ENCODE measurements around the gene GUCA1C.

GUCA1C gene, protein sequence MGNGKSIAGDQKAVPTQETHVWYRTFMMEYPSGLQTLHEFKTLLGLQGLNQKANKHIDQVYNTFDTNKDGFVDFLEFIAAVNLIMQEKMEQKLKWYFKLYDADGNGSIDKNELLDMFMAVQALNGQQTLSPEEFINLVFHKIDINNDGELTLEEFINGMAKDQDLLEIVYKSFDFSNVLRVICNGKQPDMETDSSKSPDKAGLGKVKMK

DNA sequence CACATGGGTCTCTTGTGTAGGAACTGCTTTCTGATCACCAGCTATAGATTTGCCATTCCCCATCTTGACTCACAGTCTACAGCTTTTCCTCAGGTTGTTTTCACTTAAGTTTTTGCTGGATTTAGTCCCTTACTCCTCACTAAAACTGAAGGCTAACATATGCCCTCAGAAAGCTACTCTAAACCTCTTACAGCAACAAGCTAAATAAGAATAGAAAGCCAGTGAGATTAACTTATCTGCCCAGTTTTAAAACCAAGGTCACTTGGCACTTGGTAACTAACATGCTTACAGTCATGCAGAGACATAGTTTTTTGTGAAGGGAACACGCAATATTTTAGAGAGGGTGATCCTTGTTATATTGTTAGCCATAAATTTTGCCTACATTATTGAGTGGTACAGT lies at the start of gene GUCA1C:
Gene GUCA1C (minus strand): TSS at position 180 of the 400 bp plus-strand sequence. CDS start 117 bp downstream, at position 63.
- TF ChIP-seq, protein P1, sequence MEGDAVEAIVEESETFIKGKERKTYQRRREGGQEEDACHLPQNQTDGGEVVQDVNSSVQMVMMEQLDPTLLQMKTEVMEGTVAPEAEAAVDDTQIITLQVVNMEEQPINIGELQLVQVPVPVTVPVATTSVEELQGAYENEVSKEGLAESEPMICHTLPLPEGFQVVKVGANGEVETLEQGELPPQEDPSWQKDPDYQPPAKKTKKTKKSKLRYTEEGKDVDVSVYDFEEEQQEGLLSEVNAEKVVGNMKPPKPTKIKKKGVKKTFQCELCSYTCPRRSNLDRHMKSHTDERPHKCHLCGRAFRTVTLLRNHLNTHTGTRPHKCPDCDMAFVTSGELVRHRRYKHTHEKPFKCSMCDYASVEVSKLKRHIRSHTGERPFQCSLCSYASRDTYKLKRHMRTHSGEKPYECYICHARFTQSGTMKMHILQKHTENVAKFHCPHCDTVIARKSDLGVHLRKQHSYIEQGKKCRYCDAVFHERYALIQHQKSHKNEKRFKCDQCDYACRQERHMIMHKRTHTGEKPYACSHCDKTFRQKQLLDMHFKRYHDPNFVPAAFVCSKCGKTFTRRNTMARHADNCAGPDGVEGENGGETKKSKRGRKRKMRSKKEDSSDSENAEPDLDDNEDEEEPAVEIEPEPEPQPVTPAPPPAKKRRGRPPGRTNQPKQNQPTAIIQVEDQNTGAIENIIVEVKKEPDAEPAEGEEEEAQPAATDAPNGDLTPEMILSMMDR (IDR thresholded peaks at IDR 0.05; ENCODE audit: low read depth, low read length), result no peak
- no peak for DNase-seq (ENCODE audit: low read depth in 2 of 2)
- no peak within 1 kb of the TSS for H3K4me3 ChIP-seq (replicated peaks in 1 of 2; ENCODE audit: low read depth in 2 of 2, low read length in 2 of 2)

DNA sequence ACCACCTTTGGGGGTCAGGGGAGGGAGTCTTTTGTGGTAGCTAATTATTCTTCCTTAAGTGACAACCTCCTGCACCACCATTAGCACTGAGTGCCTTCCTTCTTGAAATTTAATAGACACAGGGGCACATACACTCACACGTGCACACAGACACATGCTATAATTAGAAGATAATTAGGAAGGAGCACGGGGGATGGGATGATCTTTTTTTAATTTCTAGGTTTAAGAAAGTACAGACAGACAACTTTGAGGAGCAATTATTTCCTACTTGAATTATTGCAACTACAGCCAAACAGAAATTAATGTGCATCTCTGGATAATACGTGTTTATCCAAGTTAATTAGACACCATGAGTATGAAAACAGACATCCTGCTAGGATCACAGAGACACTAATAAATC lies 44.8 kb upstream of the GUCA1C start:
- TF ChIP-seq, protein P1 (IDR thresholded peaks at IDR 0.05; ENCODE audit: low read depth, low read length), result no peak
- no peak overlapping the region for H3K4me3 ChIP-seq (replicated peaks in 1 of 2; ENCODE audit: low read depth in 2 of 2, low read length in 2 of 2)
- DNase-seq (ENCODE audit: low read depth in 2 of 2), result no peak

DNA sequence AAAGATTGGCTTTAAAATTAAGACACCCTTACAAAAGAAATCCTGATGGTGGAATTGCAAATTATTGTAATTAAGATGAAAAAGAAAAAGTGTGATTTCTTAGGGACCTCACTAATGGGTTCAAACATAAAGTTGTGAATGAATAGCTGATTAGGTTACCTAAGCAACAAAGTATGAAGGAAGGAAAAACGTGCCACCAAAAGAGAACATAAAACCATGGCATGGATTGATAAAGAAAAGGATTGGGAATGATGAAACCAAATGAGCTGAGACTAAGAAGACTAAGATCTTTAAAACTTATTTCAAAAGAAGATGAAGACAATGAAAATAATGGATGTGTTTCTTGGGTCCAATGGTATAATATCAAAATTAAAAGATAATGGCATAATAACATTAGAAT lies 32.2 kb upstream of the GUCA1C start:
- no peak overlapping the region for H3K4me3 ChIP-seq (replicated peaks in 1 of 2; ENCODE audit: low read depth in 2 of 2, low read length in 2 of 2)
- DNase-seq (ENCODE audit: low read depth in 2 of 2), result no peak
- TF ChIP-seq, protein P1 (IDR thresholded peaks at IDR 0.05; ENCODE audit: low read depth, low read length), result no peak

DNA sequence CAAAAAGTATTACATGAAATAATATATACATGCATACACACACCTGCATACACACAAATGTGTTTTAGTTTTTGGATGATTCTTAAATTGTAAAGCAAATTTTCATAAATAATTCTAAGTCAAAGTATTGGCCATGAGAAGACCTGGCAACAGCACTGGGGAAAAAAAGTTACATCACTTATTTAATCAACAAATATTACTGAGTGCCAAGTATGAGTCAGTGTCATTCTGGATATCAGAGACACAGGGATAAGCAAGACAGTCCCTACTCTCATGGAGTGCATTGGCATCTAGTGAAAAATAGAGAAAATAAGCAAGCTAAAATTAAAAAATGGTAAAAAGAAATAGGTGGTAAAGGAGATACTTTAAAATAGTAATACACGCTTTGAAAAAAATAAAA lies 29.4 kb upstream of the GUCA1C start:
- H3K4me3 ChIP-seq (replicated peaks in 1 of 2; ENCODE audit: low read depth in 2 of 2, low read length in 2 of 2), result no peak overlapping the region
- TF ChIP-seq, protein P1 (IDR thresholded peaks at IDR 0.05; ENCODE audit: low read depth, low read length), result no peak
- DNase-seq (ENCODE audit: low read depth in 2 of 2), result no peak

DNA sequence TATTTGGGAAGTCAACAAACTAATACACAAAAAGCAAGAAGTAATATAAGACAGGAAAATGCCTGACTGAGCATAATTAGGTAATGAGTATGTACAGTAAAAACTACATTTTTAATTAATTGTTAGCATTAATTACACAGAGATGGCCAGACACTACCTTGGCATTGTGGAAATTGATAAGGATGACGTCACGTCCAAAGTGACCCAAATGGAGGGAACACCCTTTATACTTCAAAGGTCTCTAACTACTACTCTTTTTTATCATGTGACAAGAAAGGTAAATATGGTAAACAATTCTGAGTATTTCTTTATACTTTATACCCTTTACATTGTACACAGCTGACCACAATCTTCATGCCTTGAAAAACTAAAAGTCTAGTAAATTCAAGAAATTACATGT lies 22.4 kb upstream of the GUCA1C start:
- no peak overlapping the region for H3K4me3 ChIP-seq (replicated peaks in 1 of 2; ENCODE audit: low read depth in 2 of 2, low read length in 2 of 2)
- TF ChIP-seq, protein P1 (IDR thresholded peaks at IDR 0.05; ENCODE audit: low read depth, low read length), result no peak
- DNase-seq (ENCODE audit: low read depth in 2 of 2), result no peak

DNA sequence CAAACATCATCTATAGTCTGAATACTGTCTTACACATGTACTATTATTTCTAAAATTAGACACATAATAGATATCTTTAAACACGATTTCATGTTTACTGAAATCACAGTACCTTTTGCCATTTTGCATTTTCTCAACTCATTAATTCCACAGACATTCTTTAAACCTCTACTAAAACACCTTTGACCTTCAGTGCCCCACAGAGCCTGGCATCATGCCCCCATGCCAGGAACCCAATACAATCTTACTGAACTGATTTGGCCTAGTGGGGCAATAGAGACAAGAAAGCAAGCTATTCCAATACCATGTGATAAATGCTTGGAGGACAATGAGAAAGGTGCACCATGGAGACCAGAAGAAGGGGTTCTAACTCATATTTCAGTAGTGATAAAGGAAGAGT lies 19.3 kb upstream of the GUCA1C start:
- TF ChIP-seq, protein P1 (IDR thresholded peaks at IDR 0.05; ENCODE audit: low read depth, low read length), result no peak
- no peak for DNase-seq (ENCODE audit: low read depth in 2 of 2)
- H3K4me3 ChIP-seq (replicated peaks in 1 of 2; ENCODE audit: low read depth in 2 of 2, low read length in 2 of 2), result no peak overlapping the region

DNA sequence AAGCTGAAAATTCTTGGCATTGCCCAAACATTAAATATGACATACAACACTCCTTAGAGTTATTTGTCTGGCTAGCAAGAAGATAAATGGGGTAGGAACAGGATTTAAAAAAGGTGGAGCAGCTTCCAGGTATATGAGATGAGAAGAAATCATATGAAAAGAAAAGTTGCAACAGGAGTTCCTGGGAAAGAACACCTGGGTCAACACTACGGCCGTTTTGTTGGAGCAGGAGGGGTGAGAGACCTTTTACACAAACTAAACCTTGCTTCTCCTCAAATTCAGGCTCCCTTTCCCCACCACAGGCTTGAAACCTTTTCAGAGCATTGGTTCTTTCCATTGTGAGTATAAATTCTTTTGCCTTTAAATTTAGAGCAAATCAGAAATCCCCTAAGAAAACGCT lies 18.8 kb upstream of the GUCA1C start:
- no peak overlapping the region for H3K4me3 ChIP-seq (replicated peaks in 1 of 2; ENCODE audit: low read depth in 2 of 2, low read length in 2 of 2)
- TF ChIP-seq, protein P1 (IDR thresholded peaks at IDR 0.05; ENCODE audit: low read depth, low read length), result no peak
- no peak for DNase-seq (ENCODE audit: low read depth in 2 of 2)

All from cardiac fibroblast (primary cell).